ENCODE results near the gene PRRC1.

DNA sequence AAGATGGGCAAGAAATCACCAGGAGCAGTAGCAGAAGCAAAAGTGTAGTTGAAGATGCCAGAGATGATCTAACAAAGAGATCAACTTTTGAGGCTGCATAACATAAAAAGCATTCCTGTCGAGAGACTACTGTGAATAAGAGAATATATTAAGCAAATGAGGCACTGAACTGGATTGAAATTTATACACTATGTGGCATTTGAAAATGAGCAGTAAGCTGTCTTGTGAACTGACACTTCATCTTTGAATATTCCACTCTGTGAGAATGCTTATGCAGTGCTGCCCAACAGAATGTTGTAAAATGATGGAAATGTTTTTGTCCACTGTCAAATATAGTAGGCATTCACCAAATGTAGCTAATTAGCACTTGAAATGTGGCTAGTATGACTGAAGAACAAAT lies 18.9 kb upstream of the PRRC1 start:
- TF ChIP-seq, protein P1, sequence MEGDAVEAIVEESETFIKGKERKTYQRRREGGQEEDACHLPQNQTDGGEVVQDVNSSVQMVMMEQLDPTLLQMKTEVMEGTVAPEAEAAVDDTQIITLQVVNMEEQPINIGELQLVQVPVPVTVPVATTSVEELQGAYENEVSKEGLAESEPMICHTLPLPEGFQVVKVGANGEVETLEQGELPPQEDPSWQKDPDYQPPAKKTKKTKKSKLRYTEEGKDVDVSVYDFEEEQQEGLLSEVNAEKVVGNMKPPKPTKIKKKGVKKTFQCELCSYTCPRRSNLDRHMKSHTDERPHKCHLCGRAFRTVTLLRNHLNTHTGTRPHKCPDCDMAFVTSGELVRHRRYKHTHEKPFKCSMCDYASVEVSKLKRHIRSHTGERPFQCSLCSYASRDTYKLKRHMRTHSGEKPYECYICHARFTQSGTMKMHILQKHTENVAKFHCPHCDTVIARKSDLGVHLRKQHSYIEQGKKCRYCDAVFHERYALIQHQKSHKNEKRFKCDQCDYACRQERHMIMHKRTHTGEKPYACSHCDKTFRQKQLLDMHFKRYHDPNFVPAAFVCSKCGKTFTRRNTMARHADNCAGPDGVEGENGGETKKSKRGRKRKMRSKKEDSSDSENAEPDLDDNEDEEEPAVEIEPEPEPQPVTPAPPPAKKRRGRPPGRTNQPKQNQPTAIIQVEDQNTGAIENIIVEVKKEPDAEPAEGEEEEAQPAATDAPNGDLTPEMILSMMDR (IDR thresholded peaks at IDR 0.05 in 2 of 3, conservative IDR thresholded peaks at IDR 0.05 in 1 of 3; ENCODE audit: borderline replicate concordance in 1 of 3, insufficient read depth in 1 of 3, low read depth in 2 of 3, low read length in 2 of 3), result no peak
- TF ChIP-seq ZNF274 (IDR thresholded peaks at IDR 0.05; ENCODE audit: low read depth, low read length), result no peak
- TF ChIP-seq JUND (IDR thresholded peaks at IDR 0.05), result no peak
- no peak for TF ChIP-seq EZH2 (IDR thresholded peaks at IDR 0.05)
- no peak for TF ChIP-seq SP1 (IDR thresholded peaks at IDR 0.05; ENCODE audit: low read depth)
- no peak for TF ChIP-seq POLR2A (IDR thresholded peaks at IDR 0.05; ENCODE audit: borderline replicate concordance, extremely low read depth, insufficient read depth, insufficient read length)
- no peak for TF ChIP-seq YY1 (IDR thresholded peaks at IDR 0.05; ENCODE audit: extremely low read depth, insufficient replicate concordance, low read depth, low read length)

All from HCT116 (cell line).